Stimulated activated CD4-positive, alpha-beta T cell treated with anti-CD3 and anti-CD28 coated beads, Interleukin-15, amount 100 ng/mL, for 24 hours (primary cell): ENCODE measurements around the gene RNF150.
A peak's percentile ranks its signal among the peaks of the same experiment; 100 is the strongest.
"Not testable (repeated sequence)": the region's sequence is repeated elsewhere in the genome, so short reads cannot be mapped to it uniquely, and the experiment has no call there.

Experiments used
- DNase-seq: peaks from one replicate; pipeline ENCODE4 v3.0.0-alpha.2; 2020

RNF150 gene

GRCh38 chr4:140857111-140857510 is 276.2 kb downstream of the RNF150 start:
- DNase-seq = no peak

- DNase-seq = no peak
Observed at GRCh38 chr4:140856621-140857062, 276.6 kb downstream of the RNF150 start.

GRCh38 chr4:140854168-140854567 is 279.1 kb downstream of the RNF150 start:
- DNase-seq = no peak

GRCh38 chr4:140851804-140852203 is 281.5 kb downstream of the RNF150 start:
- no peak for DNase-seq

- peak; percentile 14 for DNase-seq
Observed at GRCh38 chr4:140851032-140851636, 282.1 kb downstream of the RNF150 start.

GRCh38 chr4:140849526-140849925 is 283.7 kb downstream of the RNF150 start:
- no peak for DNase-seq

GRCh38 chr4:140846736-140847135 is 286.5 kb downstream of the RNF150 start:
- no peak for DNase-seq

GRCh38 chr4:140844061-140844460 is 289.2 kb downstream of the RNF150 start:
- no peak for DNase-seq

- DNase-seq = no peak
Observed at GRCh38 chr4:140841186-140841585, 292.1 kb downstream of the RNF150 start.

GRCh38 chr4:140839888-140840790 is 293.1 kb downstream of the RNF150 start:
- DNase-seq = no peak

- no peak for DNase-seq
Observed at GRCh38 chr4:140839406-140839805, 293.9 kb downstream of the RNF150 start.

- no peak for DNase-seq
Observed at GRCh38 chr4:140837736-140838135, 295.5 kb downstream of the RNF150 start.

- no peak for DNase-seq
Observed at GRCh38 chr4:140834839-140835495, 298.3 kb downstream of the RNF150 start.

- DNase-seq = no peak
Observed at GRCh38 chr4:140833280-140833679, 300.0 kb downstream of the RNF150 start.

- no peak for DNase-seq
Observed at GRCh38 chr4:140829825-140830224, 303.4 kb downstream of the RNF150 start.

GRCh38 chr4:140826701-140827027 is 306.6 kb downstream of the RNF150 start:
- DNase-seq = no peak

GRCh38 chr4:140820520-140820919 is 312.7 kb downstream of the RNF150 start:
- not testable (repeated sequence) for DNase-seq

GRCh38 chr4:140819610-140820009 is 313.7 kb downstream of the RNF150 start:
- DNase-seq = no peak

GRCh38 chr4:140818433-140818832 is 314.8 kb downstream of the RNF150 start:
- DNase-seq = no peak

- DNase-seq = no peak
Observed at GRCh38 chr4:140816806-140817510, 316.3 kb downstream of the RNF150 start.

GRCh38 chr4:140813804-140814203 is 319.5 kb downstream of the RNF150 start:
- DNase-seq = no peak

- DNase-seq = no peak
Observed at GRCh38 chr4:140812916-140813315, 320.4 kb downstream of the RNF150 start.

GRCh38 chr4:140811429-140811828 is 321.8 kb downstream of the RNF150 start:
- no peak for DNase-seq
